ENCODE measurements around the gene HLA-F.

The HLA-F gene

DNA sequence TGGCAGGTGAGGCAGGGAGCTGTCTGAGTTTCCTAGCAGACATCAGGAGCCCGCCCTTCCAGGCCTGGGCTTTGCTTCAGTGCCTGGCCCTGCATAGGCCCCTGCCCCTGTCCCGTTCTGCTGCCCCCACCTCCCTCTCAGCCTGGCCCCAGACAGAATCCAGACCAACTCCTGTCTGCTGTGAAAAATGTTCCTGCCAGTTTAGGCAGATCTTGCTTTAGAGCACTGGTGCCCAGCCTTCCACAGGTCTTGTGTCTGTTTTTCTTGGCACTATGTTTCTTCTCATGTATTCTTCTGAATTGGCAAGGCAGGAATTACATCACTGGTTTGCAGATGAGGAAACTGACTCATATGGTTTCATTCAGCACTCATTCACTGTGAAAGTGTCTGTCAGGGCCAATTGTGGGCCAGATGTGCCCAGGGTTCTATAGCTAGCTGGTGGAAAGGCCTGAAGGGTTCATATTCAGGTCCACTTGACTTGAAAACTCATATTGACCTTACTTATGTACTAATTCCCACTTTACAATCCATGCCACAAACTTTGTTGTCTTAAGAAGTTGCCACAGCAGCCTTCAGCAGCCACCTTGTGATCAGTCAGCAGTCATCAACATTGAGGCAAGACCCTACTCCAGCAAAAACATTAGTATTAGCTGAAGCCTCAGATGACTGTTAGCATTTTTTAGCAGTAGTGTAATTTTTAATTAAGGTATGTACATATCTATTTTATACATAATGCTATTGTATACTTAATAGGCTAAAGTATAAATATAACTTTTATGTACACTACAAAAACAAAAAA, 40.5 kb downstream of the HLA-F start:
- no peak for DNase-seq (ENCODE audit: low spot score)

DNA sequence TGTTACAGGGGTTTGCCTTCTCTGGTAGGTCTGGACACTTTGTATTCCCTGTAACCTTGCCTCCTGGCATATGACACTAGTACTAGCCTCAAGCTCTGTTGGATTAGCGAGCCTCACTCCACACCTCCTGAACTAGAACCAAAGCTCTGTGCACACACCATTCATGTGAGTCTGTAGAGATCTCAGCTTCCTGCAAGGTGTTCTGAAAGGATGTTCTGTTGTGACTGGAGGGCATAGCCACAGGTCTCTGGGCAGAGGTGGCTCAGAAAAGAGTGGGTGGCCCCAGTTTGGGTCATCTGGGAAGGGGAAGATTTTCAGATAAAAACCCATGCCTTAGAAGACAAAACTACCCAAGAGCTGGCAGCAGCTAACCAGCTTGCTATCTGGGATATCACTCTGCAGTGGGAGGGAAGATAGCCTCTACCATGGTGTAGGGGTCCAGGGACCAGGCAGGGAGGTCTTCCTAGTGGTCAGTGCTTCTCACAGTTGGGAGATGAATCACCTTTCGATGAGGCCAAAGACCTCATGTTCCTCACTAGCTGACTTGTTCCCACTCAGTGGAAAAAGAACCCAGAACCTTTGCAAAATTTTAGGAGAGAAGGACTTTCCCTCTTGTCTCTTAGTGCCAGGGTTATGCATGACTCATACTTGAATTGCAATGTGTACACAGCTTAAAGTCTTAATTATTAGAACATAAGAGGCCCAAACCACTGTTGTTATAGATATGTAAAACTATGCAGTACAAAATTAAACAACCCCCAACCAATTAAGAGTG, 41.4 kb downstream of the HLA-F start:
- DNase-seq (ENCODE audit: low spot score), result no peak

DNA sequence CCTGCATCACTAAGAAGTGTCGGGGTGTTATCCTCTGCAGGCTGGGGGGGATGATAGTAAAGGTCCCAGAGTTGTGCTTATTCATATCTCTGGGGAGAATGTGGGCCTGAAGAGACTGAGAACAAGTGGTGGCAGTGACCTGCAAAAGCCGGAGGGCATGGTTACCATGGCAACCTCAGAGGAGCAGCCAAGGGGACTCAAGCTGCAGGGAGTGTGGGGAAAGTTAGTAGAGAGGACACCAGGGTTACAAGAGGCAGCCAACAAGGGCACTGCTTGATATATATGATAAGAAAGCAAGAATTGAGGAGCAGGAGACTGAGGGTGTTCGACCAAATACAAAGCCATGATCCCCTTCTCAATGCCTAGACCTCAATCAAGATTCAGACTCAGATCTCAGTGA, 46.1 kb downstream of the HLA-F start:
- no peak for DNase-seq (ENCODE audit: low spot score)

DNA sequence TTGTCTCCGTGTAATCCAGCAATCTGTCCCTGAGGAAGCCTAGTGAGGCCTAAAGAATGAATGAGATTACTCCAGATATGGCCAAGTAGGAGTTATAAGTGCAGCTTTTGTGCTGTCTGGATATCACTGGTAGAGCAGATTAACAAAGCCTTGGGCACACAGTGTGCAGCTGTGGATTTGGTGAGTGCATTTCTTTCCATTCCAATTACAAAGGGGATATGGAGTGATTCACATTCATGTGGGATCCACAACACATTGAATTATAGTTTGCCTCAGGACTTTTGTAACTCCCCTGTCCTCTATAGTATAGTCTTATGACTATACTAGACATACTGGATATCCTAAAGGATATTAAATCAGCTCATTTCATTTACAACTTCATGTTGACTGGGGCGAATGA, 47.1 kb downstream of the HLA-F start:
- no peak for DNase-seq (ENCODE audit: low spot score)

DNA sequence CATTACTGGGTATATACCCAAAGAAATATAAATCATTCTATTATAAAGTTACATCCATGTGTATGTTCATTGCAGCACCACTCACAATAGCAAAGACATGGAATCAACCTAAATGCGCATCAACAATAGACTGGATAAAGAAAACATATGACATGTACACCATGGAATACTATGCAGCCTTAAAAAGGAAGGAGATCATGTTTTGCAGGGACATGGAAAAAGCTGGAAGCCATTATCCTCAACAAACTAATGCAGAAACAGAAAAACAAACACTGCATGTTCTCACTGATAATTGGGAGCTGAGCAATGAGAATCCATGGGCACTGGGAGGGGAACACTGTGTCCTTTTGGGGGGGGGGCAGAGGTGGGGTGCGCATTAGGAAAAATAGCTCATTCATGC, 53.5 kb downstream of the HLA-F start:
- DNase-seq (ENCODE audit: low spot score), result no peak

Measured in putamen (tissue), 1 donor.